HCT116 (cell line): ENCODE measurements around the gene MANSC1. TPM values are rescaled to one million over a fixed set of nuclear protein-coding genes. Genes with fewer than 3 reads are reported as not detected.

ENCODE experiments used
- ATAC-seq: fragments of 200-7000 bp; cut with Tn5 transposase; 2 replicates; pipeline ENCODE4 v1.9.1; 2020; ENCODE audit warnings: mild to moderate bottlenecking, moderate library complexity
- BruUV-seq: library from RNA; stranded (reverse); fragments of 400-500 nt; replicated peaks from 2 replicates; lab custom pipeline; 2021; lab: Mats Ljungman, UMichigan
- CTCF ChIA-PET: fragments of 300-600 bp; sonication (Branson Sonifier 250); formaldehyde crosslinking; loops from one replicate; lab custom pipeline; 2021; ENCODE audit warnings: antibody characterized with exemption; lab: Charles Lee
- POLR2A ChIA-PET: fragments of 300-600, 350-600 bp; sonication (Branson Sonifier 250); formaldehyde crosslinking; loops from one replicate; lab custom pipeline; 2021; ENCODE audit warnings: antibody characterized with exemption; lab: Charles Lee
- RAD21 ChIA-PET, 2 experiments: fragments of 300-600 bp; sonication (Branson Sonifier 250); formaldehyde crosslinking; loops; one replicate each; lab custom pipeline; 2023; ENCODE audit warnings: low total read pairs in 2 of 2; ENCODE audit not compliant: uncharacterized antibody in 2 of 2, unreplicated experiment in 2 of 2, low non-redundant PET in 1 of 2; lab: Charles Lee
- DNase-seq: peaks from one replicate; pipeline ENCODE4 v3.0.0-alpha.2; 2010; ENCODE audit warnings: low read depth, low spot score
- H2AFZ ChIP-seq: fragments of 200-600 bp; shearing (Covaris generic), sonication (generic); 2 replicates; pipeline ENCODE4 v1.6.1; 2017; ENCODE audit warnings: low read depth, mixed run types, mixed read lengths, antibody characterized with exemption, low read length; ENCODE audit not compliant: poor library complexity, severe bottlenecking
- H3K27ac ChIP-seq: 2 replicates; pipeline ENCODE4 v1.5.1; 2012; ENCODE audit warnings: low read depth, low read length
- H3K27me3 ChIP-seq: fragments of 200-600 bp; sonication (generic); 2 replicates; pipeline ENCODE4 v1.6.1; 2016; ENCODE audit warnings: mixed run types, low read length, mixed read lengths; ENCODE audit not compliant: insufficient read depth
- H3K36me3 ChIP-seq, 2 experiments: fragments of 200-500 bp in 1 of 2; fragments of 200-600 bp in 1 of 2; sonication (Bioruptor generic) in 1 of 2; sonication (generic) in 1 of 2; 2 replicates each; pipeline versions ENCODE4 v1.5.1 to v1.6.1; 2014 to 2016; ENCODE audit warnings: low read length in 2 of 2, inconsistent platforms in 1 of 2, mixed read lengths in 1 of 2, mixed run types in 1 of 2; ENCODE audit not compliant: insufficient read depth in 2 of 2, control insufficient read depth in 1 of 2
- H3K4me1 ChIP-seq, 2 experiments: fragments of 200-600 bp in 1 of 2; sonication (generic) in 1 of 2; 2 replicates each; pipeline versions ENCODE4 v1.5.1 to v1.6.1; 2012 to 2017; ENCODE audit warnings: low read length in 2 of 2, inconsistent platforms in 1 of 2, mild to moderate bottlenecking in 1 of 2, mixed read lengths in 1 of 2, mixed run types in 1 of 2, moderate library complexity in 1 of 2; ENCODE audit not compliant: insufficient read depth in 2 of 2, control insufficient read depth in 1 of 2
- H3K4me2 ChIP-seq: fragments of 200-600 bp; sonication (generic); 2 replicates; pipeline ENCODE4 v1.6.1; 2017; ENCODE audit warnings: mixed run types, low read length, mixed read lengths
- H3K4me3 ChIP-seq, 2 experiments: fragments of 200-600 bp in 1 of 2; sonication (generic) in 1 of 2; replicated peaks in 1 of 2; 2 replicates each; pipeline ENCODE4 v1.5.1; 2011 to 2016; ENCODE audit warnings: low read length in 2 of 2, control low read depth in 1 of 2, low read depth in 1 of 2, mild to moderate bottlenecking in 1 of 2, mixed read lengths in 1 of 2, mixed run types in 1 of 2
- H3K79me2 ChIP-seq: fragments of 200-600 bp; sonication (generic); 2 replicates; pipeline ENCODE4 v1.6.1; 2017; ENCODE audit warnings: mild to moderate bottlenecking, mixed run types, low read length, moderate library complexity, mixed read lengths; ENCODE audit not compliant: insufficient read depth
- H3K9ac ChIP-seq: fragments of 200-600 bp; sonication (generic); 2 replicates; pipeline ENCODE4 v1.6.1; 2016; ENCODE audit warnings: low read length, mixed read lengths
- H3K9me2 ChIP-seq: fragments of 200-600 bp; sonication (generic), shearing (Covaris generic); 2 replicates; pipeline ENCODE4 v1.6.1; 2017; ENCODE audit warnings: mixed run types, mild to moderate bottlenecking, moderate library complexity; ENCODE audit not compliant: insufficient read depth
- H3K9me3 ChIP-seq, 2 experiments: fragments of 200-500 bp in 1 of 2; fragments of 200-600 bp in 1 of 2; sonication (Bioruptor generic) in 1 of 2; sonication (generic) in 1 of 2; 2 replicates each; pipeline ENCODE4 v1.6.1; 2014 to 2017; ENCODE audit warnings: low read length in 2 of 2, mixed read lengths in 2 of 2, inconsistent platforms in 1 of 2, low read depth in 1 of 2, mild to moderate bottlenecking in 1 of 2, mixed run types in 1 of 2, moderate library complexity in 1 of 2; ENCODE audit not compliant: control insufficient read depth in 1 of 2, insufficient read depth in 1 of 2
- H4K20me1 ChIP-seq: fragments of 200-600 bp; sonication (generic), shearing (Covaris generic); 2 replicates; pipeline ENCODE4 v1.6.1; 2017; ENCODE audit warnings: mixed run types, mild to moderate bottlenecking, moderate library complexity; ENCODE audit not compliant: insufficient read depth
- ATF3 ChIP-seq: IDR thresholded peaks from 2 replicates; pipeline ENCODE4 v1.6.1; 2012
- CBX3 ChIP-seq: IDR thresholded peaks from 2 replicates; pipeline ENCODE4 v1.6.1; 2012; ENCODE audit warnings: low read depth
- CEBPB ChIP-seq: IDR thresholded peaks from 2 replicates; pipeline ENCODE4 v1.6.1; 2012; ENCODE audit warnings: low read depth
- CTCF ChIP-seq, 3 experiments: fragments of 200-600 bp in 1 of 3; sonication (generic) in 1 of 3; IDR thresholded peaks in 2 of 3; conservative IDR thresholded peaks in 1 of 3; 2 replicates each; pipeline ENCODE4 v1.5.1; 2012 to 2017; ENCODE audit warnings: low read depth in 2 of 3, low read length in 2 of 3, antibody characterized with exemption in 1 of 3, borderline replicate concordance in 1 of 3, control low read depth in 1 of 3, mild to moderate bottlenecking in 1 of 3, mixed read lengths in 1 of 3, mixed run types in 1 of 3, moderate library complexity in 1 of 3; ENCODE audit not compliant: insufficient read depth in 1 of 3
- EGR1 ChIP-seq: IDR thresholded peaks from 2 replicates; pipeline ENCODE4 v1.6.1; 2012; ENCODE audit warnings: low read depth
- ELF1 ChIP-seq: IDR thresholded peaks from 2 replicates; pipeline ENCODE4 v1.6.1; 2012; ENCODE audit warnings: low read depth, borderline replicate concordance
- EZH2 ChIP-seq: fragments of 200-600 bp; sonication (generic); IDR thresholded peaks from 2 replicates; pipeline ENCODE4 v1.6.1; 2017; ENCODE audit warnings: antibody characterized with exemption, mixed run types
- EZH2phosphoT487 ChIP-seq: fragments of 200-600 bp; IDR thresholded peaks from 2 replicates; pipeline ENCODE4 v1.6.1; 2018; ENCODE audit warnings: antibody characterized with exemption, borderline replicate concordance
- FOSL1 ChIP-seq: IDR thresholded peaks from 2 replicates; pipeline ENCODE4 v1.6.1; 2012; ENCODE audit warnings: low read depth
- JUND ChIP-seq: IDR thresholded peaks from 2 replicates; pipeline ENCODE4 v1.6.1; 2012
- POLR2A ChIP-seq: IDR thresholded peaks from 2 replicates; pipeline ENCODE4 v1.7.0; 2011; ENCODE audit warnings: borderline replicate concordance; ENCODE audit not compliant: insufficient read depth, insufficient read length; ENCODE audit errors: extremely low read depth
- POLR2AphosphoS5 ChIP-seq: IDR thresholded peaks from 2 replicates; pipeline ENCODE4 v1.6.1; 2011; ENCODE audit warnings: mild to moderate bottlenecking, low read depth, low read length, moderate library complexity
- REST ChIP-seq: IDR thresholded peaks from 2 replicates; pipeline ENCODE4 v1.6.1; 2012; ENCODE audit warnings: low read depth
- SP1 ChIP-seq: IDR thresholded peaks from 2 replicates; pipeline ENCODE4 v1.6.1; 2012; ENCODE audit warnings: low read depth
- SRF ChIP-seq: IDR thresholded peaks from 2 replicates; pipeline ENCODE4 v1.6.1; 2012; ENCODE audit warnings: low read depth
- TCF7L2 ChIP-seq: IDR thresholded peaks from 2 replicates; pipeline ENCODE4 v1.7.0; 2011; ENCODE audit warnings: borderline replicate concordance, inconsistent platforms; ENCODE audit not compliant: insufficient read depth, insufficient read length; ENCODE audit errors: extremely low read depth
- YY1 ChIP-seq: IDR thresholded peaks from 2 replicates; pipeline ENCODE4 v1.6.1; 2011; ENCODE audit warnings: low read length, low read depth, moderate library complexity, mild to moderate bottlenecking; ENCODE audit not compliant: insufficient replicate concordance; ENCODE audit errors: extremely low read depth
- ZBTB33 ChIP-seq: IDR thresholded peaks from 2 replicates; pipeline ENCODE4 v1.6.1; 2011; ENCODE audit warnings: mild to moderate bottlenecking, low read length, moderate library complexity; ENCODE audit not compliant: insufficient replicate concordance; ENCODE audit errors: extremely low read depth
- ZFX ChIP-seq: fragments of 450-650 bp; IDR thresholded peaks from 2 replicates; pipeline ENCODE4 v1.6.1; 2017
- ZNF274 ChIP-seq: fragments of 200-500 bp; sonication (Bioruptor generic); IDR thresholded peaks from 2 replicates; pipeline ENCODE4 v1.6.1; 2014; ENCODE audit warnings: mild to moderate bottlenecking, low read depth, low read length, inconsistent platforms
- intact Hi-C: fragments of 100-400 bp; cut with micrococcal nuclease; formaldehyde crosslinking; loops from 2 replicates; pipeline ENCODE4 v1.10.0; 2022
- total RNA-seq: library from RNA; stranded (reverse); gene quantifications from one replicate; pipeline ENCODE4 v1.2.1, GENCODE V29; 2021; ENCODE audit not compliant: unreplicated experiment

The MANSC1 gene
- total RNA-seq, 1 experiment from 2014 or later = 0.20 TPM

- H3K9ac ChIP-seq = no peak overlapping the region
- no peak overlapping the region for H2AFZ ChIP-seq
- no peaks in the 10 kb centered on the region for H3K27me3 ChIP-seq
- ChIA-PET RAD21 (no interaction called here), CTCF (no interaction called here), POLR2A (no interaction called here)
- no peaks in the 10 kb centered on the region for H3K4me1 ChIP-seq
- no peak overlapping the region for H3K27ac ChIP-seq
- ATAC-seq (no peak), DNase-seq (no peak)
- H3K9me2 ChIP-seq = no peaks in the 10 kb centered on the region
- H3K4me2 ChIP-seq = no peak overlapping the region
- intact Hi-C loops = no loop called here
- no peaks in the 10 kb centered on the region for H3K36me3 ChIP-seq
- H3K4me3 ChIP-seq = no peak overlapping the region
- H3K9me3 ChIP-seq = no peaks in the 10 kb centered on the region
- H3K79me2 ChIP-seq = no peaks in the 10 kb centered on the region
- H4K20me1 ChIP-seq = no peaks in the 10 kb centered on the region
- TF ChIP-seq TCF7L2 (no peak), EZH2 (no peak), JUND (no peak), REST (no peak), CTCF (IDR thresholded peaks at IDR 0.05 in 2 of 3, conservative IDR thresholded peaks at IDR 0.05 in 1 of 3; ENCODE audit: borderline replicate concordance in 1 of 3, insufficient read depth in 1 of 3, low read depth in 2 of 3, low read length in 2 of 3) (no peak), ZNF274 (no peak), POLR2AphosphoS5 (no peak), CBX3 (no peak), SRF (no peak), EZH2phosphoT487 (no peak), POLR2A (no peak), EGR1 (no peak), CEBPB (no peak), FOSL1 (no peak), ZBTB33 (no peak), SP1 (no peak), YY1 (no peak), ELF1 (no peak), ATF3 (no peak), ZFX (no peak)
- BruUV-seq = no TSS peak
Observed at GRCh38 chr12:12281134-12281533, 68.9 kb downstream of the MANSC1 start.
